Measurements from ENCODE around the gene KRTAP1-3.

KRTAP1-3 gene

GRCh38 chr17:41012326-41013120 lies 22.2 kb downstream of the KRTAP1-3 start:
- Mint-ChIP-seq H3K27me3 (ENCODE audit: low read depth, poor library complexity) (no peaks in the 10 kb centered on the region), H3K9me3 (no peaks in the 10 kb centered on the region), H3K36me3 (ENCODE audit: low read depth) (no peaks in the 10 kb centered on the region), H3K4me1 (no peaks in the 10 kb centered on the region), H3K27ac (no peak overlapping the region), H3K4me3 (no peak overlapping the region)
- no peak for TF ChIP-seq CTCF (IDR thresholded peaks at IDR 0.05)
- no peak for DNase-seq

- no peak for TF ChIP-seq CTCF (IDR thresholded peaks at IDR 0.05)
- no peaks in the 10 kb centered on the region for H3K9me3 Mint-ChIP-seq
- DNase-seq, result no peak
- H3K4me3 Mint-ChIP-seq, result no peak overlapping the region
- H3K4me1 Mint-ChIP-seq, result no peaks in the 10 kb centered on the region
- no peak overlapping the region for H3K27ac Mint-ChIP-seq
- H3K27me3 Mint-ChIP-seq (ENCODE audit: low read depth, poor library complexity), result no peaks in the 10 kb centered on the region
- no peaks in the 10 kb centered on the region for H3K36me3 Mint-ChIP-seq (ENCODE audit: low read depth)
These were observed 24.2 kb downstream of the KRTAP1-3 start for GRCh38 chr17:41010441-41010840.

GRCh38 chr17:41009936-41010335 lies 24.7 kb downstream of the KRTAP1-3 start:
- Mint-ChIP-seq H3K27ac (no peak overlapping the region), H3K4me3 (no peak overlapping the region), H3K4me1 (no peaks in the 10 kb centered on the region), H3K36me3 (ENCODE audit: low read depth) (no peaks in the 10 kb centered on the region), H3K27me3 (ENCODE audit: low read depth, poor library complexity) (no peaks in the 10 kb centered on the region), H3K9me3 (no peaks in the 10 kb centered on the region)
- TF ChIP-seq CTCF (IDR thresholded peaks at IDR 0.05), result no peak
- DNase-seq, result no peak

- Mint-ChIP-seq H3K4me1 (no peaks in the 10 kb centered on the region), H3K27me3 (ENCODE audit: low read depth, poor library complexity) (no peaks in the 10 kb centered on the region), H3K27ac (no peak overlapping the region), H3K4me3 (no peak overlapping the region), H3K9me3 (no peaks in the 10 kb centered on the region), H3K36me3 (ENCODE audit: low read depth) (no peaks in the 10 kb centered on the region)
- no peak for DNase-seq
- TF ChIP-seq CTCF (IDR thresholded peaks at IDR 0.05), result no peak
These were observed 25.3 kb downstream of the KRTAP1-3 start for GRCh38 chr17:41009301-41009760.

- no peaks in the 10 kb centered on the region for H3K9me3 Mint-ChIP-seq
- no peaks in the 10 kb centered on the region for H3K36me3 Mint-ChIP-seq (ENCODE audit: low read depth)
These were observed 25.9 kb downstream of the KRTAP1-3 start, which contains the start of gene KRTAP3-1 for GRCh38 chr17:41008811-41009210. Gene KRTAP3-1, minus strand, starts transcription at chr17:41009128. Its CDS starts 54 bp downstream, at chr17:41009074.

More at GRCh38 chr17:41008811-41009210, 25.9 kb downstream of the KRTAP1-3 start, which contains the start of gene KRTAP3-1:
- H3K4me3 Mint-ChIP-seq, result no peak within 1 kb of the TSS
- TF ChIP-seq CTCF (IDR thresholded peaks at IDR 0.05), result no peak
- no peak for DNase-seq
- H3K27ac Mint-ChIP-seq, result no peak within 1 kb of the TSS
- no peaks in the 10 kb centered on the region for H3K27me3 Mint-ChIP-seq (ENCODE audit: low read depth, poor library complexity)
- no peaks in the 10 kb centered on the region for H3K4me1 Mint-ChIP-seq

Data from nephron progenitor cell (in vitro differentiated cells).